ENCODE data around the gene TEKT5. TPM values are rescaled to one million over a fixed set of nuclear protein-coding genes. Genes with fewer than 3 reads are reported as not detected.

TEKT5 gene
- total RNA-seq, 4 donors from 2014 or later, result 3.0 TPM; not detected in 3

GRCh38 chr16:10589109-10589508 is 105.6 kb downstream of the TEKT5 start:
- Histone ChIP-seq H3K27ac (no peak overlapping the region), H3K9me3 (no peaks in the 10 kb centered on the region), H3K36me3 (no peaks in the 10 kb centered on the region), H3K4me1 (no peaks in the 10 kb centered on the region), H3K27me3 (no peaks in the 10 kb centered on the region), H3K4me3 (replicated peaks in 1 of 3) (no peak overlapping the region)
- TF ChIP-seq CTCF (IDR thresholded peaks at IDR 0.05), result no peak
- TF ChIP-seq POLR2A (IDR thresholded peaks at IDR 0.05), result no peak
- intact Hi-C loops (cut with DNase I), result no loop called here
- 57 to 61% methylated on average over 5 of the region's 5 CpGs for WGBS, 2 donors
- DNase-seq, result no peak

GRCh38 chr16:10587622-10588021 is 107.1 kb downstream of the TEKT5 start:
- intact Hi-C loops (cut with DNase I), result no loop called here
- Histone ChIP-seq H3K9me3 (no peaks in the 10 kb centered on the region), H3K36me3 (no peaks in the 10 kb centered on the region), H3K4me1 (no peaks in the 10 kb centered on the region), H3K27ac (no peak overlapping the region), H3K4me3 (replicated peaks in 1 of 3) (no peak overlapping the region), H3K27me3 (no peaks in the 10 kb centered on the region)
- DNase-seq, result no peak
- no peak for TF ChIP-seq POLR2A (IDR thresholded peaks at IDR 0.05)
- no peak for TF ChIP-seq CTCF (IDR thresholded peaks at IDR 0.05)
- WGBS, 2 donors, result 55 to 69% methylated on average over 2 of the region's 2 CpGs

GRCh38 chr16:10584981-10585438 is 109.7 kb downstream of the TEKT5 start:
- H3K27me3 ChIP-seq, result no peaks in the 10 kb centered on the region
- WGBS, 2 donors, result 49 to 60% methylated on average over 5 of the region's 5 CpGs
- peaks cover 0 to 8% of the 10 kb centered on the region in 2 donors for H3K4me1 ChIP-seq
- H3K4me3 ChIP-seq (replicated peaks in 1 of 3), result no peak overlapping the region
- no peak for TF ChIP-seq POLR2A (IDR thresholded peaks at IDR 0.05)
- no peak overlapping the region for H3K27ac ChIP-seq
- no peaks in the 10 kb centered on the region for H3K9me3 ChIP-seq
- H3K36me3 ChIP-seq, result no peaks in the 10 kb centered on the region
- intact Hi-C loops (cut with DNase I), result no loop called here
- DNase-seq, result no peak

- no peak for DNase-seq
- Histone ChIP-seq H3K9me3 (no peaks in the 10 kb centered on the region), H3K4me1 (peaks cover 8 to 22% of the 10 kb centered on the region in 2 donors), H3K4me3 (replicated peaks in 1 of 3) (no peak overlapping the region), H3K27me3 (no peaks in the 10 kb centered on the region), H3K36me3 (no peaks in the 10 kb centered on the region), H3K27ac (no peak overlapping the region)
- no peak for TF ChIP-seq CTCF (IDR thresholded peaks at IDR 0.05)
- no peak for TF ChIP-seq POLR2A (IDR thresholded peaks at IDR 0.05)
- intact Hi-C loops (cut with DNase I), result no loop called here
- 81 to 93% methylated on average over 4 of the region's 4 CpGs for WGBS, 2 donors
These were observed 111.5 kb downstream of the TEKT5 start for GRCh38 chr16:10583269-10583668.

- 60 to 61% methylated on average over 2 of the region's 2 CpGs for WGBS, 2 donors
- intact Hi-C loops (cut with DNase I), result no loop called here
- no peak overlapping the region for H3K4me3 ChIP-seq (replicated peaks in 1 of 3)
- H3K36me3 ChIP-seq, result no peaks in the 10 kb centered on the region
- peak overlapping the region in 1 of 3 donors; percentile 82 for H3K27ac ChIP-seq
- H3K4me1 ChIP-seq, result peaks cover 18 to 40% of the 10 kb centered on the region in 2 donors
- H3K27me3 ChIP-seq, result no peaks in the 10 kb centered on the region
- no peaks in the 10 kb centered on the region for H3K9me3 ChIP-seq
- no peak for DNase-seq
- TF ChIP-seq CTCF (IDR thresholded peaks at IDR 0.05) (no peak), POLR2A (IDR thresholded peaks at IDR 0.05) (no peak)
These were observed 113.2 kb downstream of the TEKT5 start for GRCh38 chr16:10581507-10581906.

- TF ChIP-seq CTCF (IDR thresholded peaks at IDR 0.05) (no peak), POLR2A (IDR thresholded peaks at IDR 0.05) (no peak)
- Histone ChIP-seq H3K9me3 (no peaks in the 10 kb centered on the region), H3K4me1 (peaks cover 18 to 45% of the 10 kb centered on the region in 2 donors), H3K4me3 (replicated peaks in 1 of 3) (peak overlapping the region in 2 of 3 donors; percentile 71 to 83), H3K36me3 (no peaks in the 10 kb centered on the region), H3K27me3 (no peaks in the 10 kb centered on the region), H3K27ac (peak overlapping the region in 2 of 3 donors; percentile 82 to 87)
- WGBS, 2 donors, result 29 to 30% methylated on average over 7 of the region's 7 CpGs
- no peak for DNase-seq
- intact Hi-C loops (cut with DNase I), result no loop called here
These were observed 113.9 kb downstream of the TEKT5 start for GRCh38 chr16:10580883-10581247.
